Left kidney (tissue), 8 donors: ENCODE measurements around the gene KCNH2. TPM values are rescaled to one million over a fixed set of nuclear protein-coding genes. Genes with fewer than 3 reads are reported as not detected.
"Not testable (repeated sequence)": the region's sequence is repeated elsewhere in the genome, so short reads cannot be mapped to it uniquely, and the experiment has no call there.

Experiments
- DNase-seq: peaks from one replicate; pipeline ENCODE4 v3.0.0-alpha.2; 2013
- long read RNA-seq, 8 donors: transcript quantifications; one replicate each; lab custom pipeline, GENCODE V29; 2026
- polyA plus RNA-seq: library from polyadenylated mRNA; unstranded; fragments of 120-200 nt; gene quantifications from one replicate; pipeline ENCODE4 v1.2.1, GENCODE V29; 2013; ENCODE audit not compliant: insufficient read length

KCNH2 gene
- 13.1 TPM for polyA plus RNA-seq
- long read RNA-seq, donor 1, partial matches to known transcripts, result 15 of 17 reads
- long read RNA-seq, donor 1, other reads (novel, unspliced or antisense), result 0 of 17 reads
- long read RNA-seq, donor 2, partial matches to known transcripts, result 0 of 2 reads
- long read RNA-seq, donor 2, other reads (novel, unspliced or antisense), result 0 of 2 reads
- long read RNA-seq, donor 3, partial matches to known transcripts, result 0 of 2 reads
- long read RNA-seq, donor 3, other reads (novel, unspliced or antisense), result 0 of 2 reads
- long read RNA-seq, donor 4, result 0 reads
- long read RNA-seq, donor 5, partial matches to known transcripts, result 0 of 4 reads
- long read RNA-seq, donor 5, other reads (novel, unspliced or antisense), result 0 of 4 reads
- long read RNA-seq, donor 6, partial matches to known transcripts, result 0 of 4 reads
- long read RNA-seq, donor 6, other reads (novel, unspliced or antisense), result 0 of 4 reads
- long read RNA-seq, donor 7, partial matches to known transcripts, result 0 of 5 reads
- long read RNA-seq, donor 7, other reads (novel, unspliced or antisense), result 0 of 5 reads
- long read RNA-seq, donor 8, result 0 reads

- DNase-seq, result peak; percentile 69
These were observed at the start of gene KCNH2 for GRCh38 chr7:150978126-150978789. Gene KCNH2, minus strand, starts transcription at chr7:150978321. Its CDS starts 408 bp downstream, at chr7:150977913.

- DNase-seq, result not testable (repeated sequence)
These were observed 49.6 kb upstream of the KCNH2 start for GRCh38 chr7:151027728-151028130.

- not testable (repeated sequence) for DNase-seq
These were observed 48.9 kb upstream of the KCNH2 start for GRCh38 chr7:151026771-151027727.

- no peak for DNase-seq
These were observed 48.0 kb upstream of the KCNH2 start for GRCh38 chr7:151025924-151026671.

GRCh38 chr7:151024435-151025056 is 46.4 kb upstream of the KCNH2 start, which contains the start of gene ATG9B:
Gene ATG9B, minus strand, starts transcription at chr7:151024494. Its CDS starts 71 bp downstream, at chr7:151024423.
- DNase-seq, result no peak

- DNase-seq, result no peak
These were observed 45.1 kb upstream of the KCNH2 start for GRCh38 chr7:151023232-151023631.

GRCh38 chr7:151020231-151020630 is 42.1 kb upstream of the KCNH2 start:
- DNase-seq, result no peak

GRCh38 chr7:151019130-151019447 is 41.0 kb upstream of the KCNH2 start:
- DNase-seq, result no peak

- DNase-seq, result no peak
These were observed 40.5 kb upstream of the KCNH2 start for GRCh38 chr7:151018421-151019129.

GRCh38 chr7:151017953-151018420 is 39.9 kb upstream of the KCNH2 start:
- peak; percentile 73 for DNase-seq

- DNase-seq, result no peak
These were observed 39.3 kb upstream of the KCNH2 start for GRCh38 chr7:151017370-151017952.

GRCh38 chr7:151016942-151017341 is 38.8 kb upstream of the KCNH2 start:
- DNase-seq, result no peak

- no peak for DNase-seq
These were observed 38.4 kb upstream of the KCNH2 start for GRCh38 chr7:151016505-151016904.

- no peak for DNase-seq
These were observed 37.8 kb upstream of the KCNH2 start for GRCh38 chr7:151015967-151016366.

GRCh38 chr7:151014950-151015349 is 36.8 kb upstream of the KCNH2 start:
- no peak for DNase-seq

- DNase-seq, result peak; percentile 79
These were observed 35.8 kb upstream of the KCNH2 start for GRCh38 chr7:151013733-151014497.

- no peak for DNase-seq
These were observed 35.2 kb upstream of the KCNH2 start for GRCh38 chr7:151013356-151013732.

GRCh38 chr7:151012911-151013347 is 34.8 kb upstream of the KCNH2 start:
- no peak for DNase-seq
